OCI-LY7 (cell line): Measurements from ENCODE around the gene TMEM80. TPM values are rescaled to one million over a fixed set of nuclear protein-coding genes. Genes with fewer than 3 reads are reported as not detected.

Experiments used
- BruUV-seq: library from RNA; stranded (reverse); fragments of 400-500 nt; replicated peaks from 2 replicates; lab custom pipeline; 2021; lab: Mats Ljungman, UMichigan
- CTCF ChIA-PET: fragments of 300-600 bp; sonication (Branson Sonifier 250); formaldehyde crosslinking; loops from one replicate; lab custom pipeline; 2022; ENCODE audit warnings: antibody characterized with exemption; ENCODE audit not compliant: unreplicated experiment; lab: Charles Lee
- POLR2A ChIA-PET: fragments of 300-600 bp; sonication (Branson Sonifier 250); formaldehyde crosslinking; loops from one replicate; lab custom pipeline; 2022; ENCODE audit warnings: antibody characterized with exemption; lab: Charles Lee
- DNase-seq: peaks from one replicate; pipeline ENCODE4 v3.0.0-alpha.2; 2015; ENCODE audit warnings: low spot score
- H2AFZ ChIP-seq: fragments of 200-600 bp; sonication (generic), shearing (Covaris generic); 2 replicates; pipeline ENCODE4 v1.6.1; 2014; ENCODE audit warnings: mild to moderate bottlenecking, antibody characterized with exemption, low read length, moderate library complexity
- H3K27ac ChIP-seq: fragments of 200-600 bp; sonication (generic); 2 replicates; pipeline ENCODE4 v1.5.1; 2014; ENCODE audit warnings: mixed run types, low read depth, mild to moderate bottlenecking, moderate library complexity, low read length, inconsistent platforms; ENCODE audit not compliant: poor library complexity, severe bottlenecking
- H3K36me3 ChIP-seq: fragments of 200-600 bp; sonication (generic); 2 replicates; pipeline ENCODE4 v1.6.1; 2014; ENCODE audit warnings: mild to moderate bottlenecking, antibody characterized with exemption, low read length, moderate library complexity, mixed read lengths; ENCODE audit not compliant: insufficient read depth
- H3K4me1 ChIP-seq: fragments of 200-600 bp; sonication (generic); 2 replicates; pipeline ENCODE4 v1.5.1; 2014; ENCODE audit warnings: mild to moderate bottlenecking, low read length; ENCODE audit not compliant: insufficient read depth, poor library complexity, severe bottlenecking
- H3K4me2 ChIP-seq: fragments of 200-600 bp; sonication (generic); 2 replicates; pipeline ENCODE4 v1.6.1; 2014; ENCODE audit warnings: mild to moderate bottlenecking, low read length
- H3K4me3 ChIP-seq: fragments of 200-600 bp; sonication (generic); 2 replicates; pipeline ENCODE4 v1.5.1; 2014; ENCODE audit warnings: mild to moderate bottlenecking, low read depth, low read length; ENCODE audit not compliant: poor library complexity, severe bottlenecking
- H3K79me2 ChIP-seq: fragments of 200-600 bp; sonication (generic); 2 replicates; pipeline ENCODE4 v1.6.1; 2016; ENCODE audit warnings: low read depth, mild to moderate bottlenecking, low read length, moderate library complexity, mixed read lengths; ENCODE audit not compliant: insufficient read depth
- H3K9me2 ChIP-seq: fragments of 200-600 bp; sonication (generic); 2 replicates; pipeline ENCODE4 v1.6.1; 2016; ENCODE audit warnings: mild to moderate bottlenecking, low read length, mixed read lengths; ENCODE audit not compliant: insufficient read depth
- H3K9me3 ChIP-seq: fragments of 200-600 bp; sonication (generic); 2 replicates; pipeline ENCODE4 v1.6.1; 2014; ENCODE audit warnings: mild to moderate bottlenecking, mixed run types, low read length, mixed read lengths
- H4K20me1 ChIP-seq: fragments of 200-600 bp; sonication (generic); 2 replicates; pipeline ENCODE4 v1.6.1; 2014; ENCODE audit warnings: mild to moderate bottlenecking, antibody characterized with exemption, low read length, moderate library complexity, mixed read lengths; ENCODE audit not compliant: insufficient read depth
- CTCF ChIP-seq: fragments of 200-600 bp; sonication (generic); conservative IDR thresholded peaks from 2 replicates; pipeline ENCODE4 v1.5.1; 2014; ENCODE audit warnings: mild to moderate bottlenecking, antibody characterized with exemption, low read length, moderate library complexity, mixed read lengths
- EZH2phosphoT487 ChIP-seq: fragments of 200-600 bp; sonication (generic); IDR thresholded peaks from 2 replicates; pipeline ENCODE4 v1.6.1; 2018; ENCODE audit warnings: low read depth, borderline replicate concordance, mild to moderate bottlenecking, mixed run types, antibody characterized with exemption, low read length, moderate library complexity, mixed read lengths
- intact Hi-C: fragments of 100-400 bp; cut with micrococcal nuclease; formaldehyde crosslinking; loops from one replicate; pipeline ENCODE4 v1.10.0; 2022; ENCODE audit not compliant: unreplicated experiment
- total RNA-seq, 2 experiments: library from RNA; depleted of rRNA in 1 of 2; stranded (reverse); fragments of >200 nt in 1 of 2; shearing (Covaris generic) in 1 of 2; gene quantifications; 2 replicates each; pipeline ENCODE4 v1.2.3, GENCODE V29; 2014 to 2022

Gene TMEM80
- total RNA-seq, 2 experiments from 2014 or later: 52.7 to 52.8 TPM

- DNase-seq: no peak
- Histone ChIP-seq H4K20me1 (no peaks in the 10 kb centered on the region), H2AFZ (no peak overlapping the region), H3K4me3 (no peak overlapping the region), H3K4me2 (no peak overlapping the region), H3K36me3 (no peaks in the 10 kb centered on the region), H3K27ac (no peak overlapping the region), H3K79me2 (peaks cover 3% of the 10 kb centered on the region; the same call in 1 of the 2 replicates), H3K9me3 (no peaks in the 10 kb centered on the region), H3K4me1 (peaks cover 8% of the 10 kb centered on the region), H3K9me2 (no peaks in the 10 kb centered on the region)
- ChIA-PET CTCF (no interaction called here), POLR2A (no interaction called here)
- no TSS peak for BruUV-seq
- no peak for TF ChIP-seq EZH2phosphoT487
- TF ChIP-seq CTCF: no peak
- intact Hi-C loops: no loop called here
Measured at GRCh38 chr11:742571-743201, 47.1 kb downstream of the TMEM80 start.

GRCh38 chr11:745428-745827 lies 49.8 kb downstream of the TMEM80 start:
- Histone ChIP-seq H3K9me3 (no peaks in the 10 kb centered on the region), H3K4me2 (no peak overlapping the region), H4K20me1 (peaks cover 6% of the 10 kb centered on the region; the same call in 1 of the 2 replicates), H3K9me2 (no peaks in the 10 kb centered on the region), H3K36me3 (peaks cover 15% of the 10 kb centered on the region), H3K27ac (no peak overlapping the region), H2AFZ (no peak overlapping the region), H3K4me3 (no peak overlapping the region), H3K4me1 (peaks cover 22% of the 10 kb centered on the region), H3K79me2 (peaks cover 31% of the 10 kb centered on the region)
- ChIA-PET POLR2A (interaction anchor here (0.6 to 0.9 kb wide), 2 partner anchors 19 to 49 kb away, joined by 3 read pairs; no protein-coding TSS in a partner anchor), CTCF (no interaction called here)
- BruUV-seq: no TSS peak
- DNase-seq: no peak
- TF ChIP-seq EZH2phosphoT487 (no peak), CTCF (no peak)
- intact Hi-C loops: loop anchor here (5.0 kb wide), 1 partner anchor 52 kb away; the partner anchor contains the start of gene SLC25A22
